Forelimb muscle (tissue), 1 donor: ENCODE results near the gene NEMP1. TPM values are rescaled to one million over a fixed set of nuclear protein-coding genes. Genes with fewer than 3 reads are reported as not detected.
"Not testable (repeated sequence)": the region's sequence is repeated elsewhere in the genome, so short reads cannot be mapped to it uniquely, and the experiment has no call there.

Experiments used
- DNase-seq: peaks from one replicate; pipeline ENCODE4 v3.0.0-alpha.2; 2013; ENCODE audit warnings: low read depth
- polyA plus RNA-seq: library from polyadenylated mRNA; unstranded; fragments of 120-200 nt; gene quantifications from one replicate; pipeline ENCODE4 v1.2.1, GENCODE V29; 2013; ENCODE audit not compliant: insufficient read length

NEMP1 gene, protein sequence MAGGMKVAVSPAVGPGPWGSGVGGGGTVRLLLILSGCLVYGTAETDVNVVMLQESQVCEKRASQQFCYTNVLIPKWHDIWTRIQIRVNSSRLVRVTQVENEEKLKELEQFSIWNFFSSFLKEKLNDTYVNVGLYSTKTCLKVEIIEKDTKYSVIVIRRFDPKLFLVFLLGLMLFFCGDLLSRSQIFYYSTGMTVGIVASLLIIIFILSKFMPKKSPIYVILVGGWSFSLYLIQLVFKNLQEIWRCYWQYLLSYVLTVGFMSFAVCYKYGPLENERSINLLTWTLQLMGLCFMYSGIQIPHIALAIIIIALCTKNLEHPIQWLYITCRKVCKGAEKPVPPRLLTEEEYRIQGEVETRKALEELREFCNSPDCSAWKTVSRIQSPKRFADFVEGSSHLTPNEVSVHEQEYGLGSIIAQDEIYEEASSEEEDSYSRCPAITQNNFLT
- polyA plus RNA-seq = 17.3 TPM

DNA sequence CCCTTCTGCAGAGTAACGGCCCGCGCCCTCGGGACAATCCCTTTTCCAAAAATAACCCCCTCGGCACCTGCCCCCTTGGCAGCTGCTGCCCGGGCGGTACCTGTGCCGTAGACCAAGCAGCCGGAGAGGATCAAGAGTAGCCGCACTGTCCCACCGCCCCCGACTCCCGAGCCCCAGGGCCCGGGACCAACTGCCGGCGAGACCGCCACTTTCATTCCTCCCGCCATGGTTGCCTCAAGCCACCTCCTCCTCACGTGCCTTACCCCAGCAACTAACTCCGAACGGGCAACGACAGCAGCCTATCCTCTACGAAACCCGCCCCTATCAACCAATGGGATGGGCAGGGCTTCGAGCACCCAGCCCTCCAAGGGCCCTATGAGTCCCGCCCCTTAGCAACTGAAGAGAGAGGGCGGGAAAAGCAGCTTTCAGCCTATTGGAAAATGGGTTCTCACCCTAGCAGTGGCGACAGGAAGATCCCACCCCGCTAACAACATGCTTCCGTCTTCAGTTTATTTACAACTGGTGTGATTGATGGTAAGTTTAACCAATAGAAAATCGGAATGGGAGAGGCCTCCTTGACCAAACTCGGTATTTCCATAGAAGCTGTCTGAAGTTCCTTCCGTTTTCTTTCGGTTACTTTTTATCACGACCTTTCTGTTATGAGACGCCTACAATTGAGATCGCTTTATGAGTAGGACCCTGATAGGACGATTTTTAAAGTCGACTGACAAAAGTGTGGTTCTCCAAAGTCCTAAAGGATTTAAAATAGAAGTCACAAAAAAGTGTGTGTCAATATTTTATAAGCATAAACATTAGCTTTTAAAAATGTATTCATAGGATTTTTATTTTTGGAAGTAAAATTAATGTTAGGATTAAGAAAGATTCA lies at the start of gene NEMP1:
NEMP1 (minus strand) TSS at position 273 of the 886 bp plus-strand sequence; CDS start at position 227, 46 bp downstream.
- DNase-seq = peak; percentile 100

DNA sequence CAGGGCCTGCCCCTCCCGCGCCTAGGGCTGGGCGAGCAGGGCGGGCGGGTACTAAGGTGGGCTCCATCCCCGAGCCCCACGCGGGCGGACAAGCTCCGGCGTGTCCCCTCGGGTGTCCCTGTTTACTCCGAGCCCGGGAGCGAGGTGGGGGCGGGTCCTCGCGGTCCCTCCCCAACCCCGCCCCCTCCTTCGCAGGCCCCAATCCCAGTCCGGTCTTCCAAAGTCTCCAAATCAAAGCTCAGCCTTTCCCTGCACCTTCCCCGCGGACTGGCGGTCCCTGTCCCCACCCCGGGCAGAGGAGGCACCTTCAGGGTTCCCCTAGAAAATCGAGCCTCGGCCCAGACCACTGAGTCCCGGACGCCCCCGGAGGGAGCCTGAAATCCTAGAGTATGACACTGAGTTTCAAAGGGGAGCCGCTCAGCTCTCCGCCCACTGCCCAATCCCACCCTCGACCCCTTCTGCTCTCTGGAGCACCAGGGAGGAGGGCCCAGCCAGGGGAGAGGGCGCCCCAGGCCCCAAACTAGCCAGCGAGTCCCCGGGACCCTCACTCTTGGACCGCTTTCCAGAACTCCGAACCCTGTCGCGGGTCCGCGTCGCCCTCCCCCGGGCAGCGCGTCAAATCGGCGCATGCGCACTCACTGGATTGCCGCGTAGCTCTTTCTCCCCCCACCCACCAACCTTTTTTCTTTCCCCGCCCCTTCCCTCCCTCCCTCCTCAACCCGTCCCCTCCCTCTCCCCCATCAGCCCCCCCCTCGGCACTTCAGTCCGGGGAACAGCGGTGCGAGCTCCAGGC lies 49.3 kb upstream of the NEMP1 start, which contains the start of gene LRP1:
LRP1 (plus strand) TSS at position 758 of the 793 bp plus-strand sequence. CDS start 482 bp downstream, outside the sequence.
- DNase-seq = no peak

DNA sequence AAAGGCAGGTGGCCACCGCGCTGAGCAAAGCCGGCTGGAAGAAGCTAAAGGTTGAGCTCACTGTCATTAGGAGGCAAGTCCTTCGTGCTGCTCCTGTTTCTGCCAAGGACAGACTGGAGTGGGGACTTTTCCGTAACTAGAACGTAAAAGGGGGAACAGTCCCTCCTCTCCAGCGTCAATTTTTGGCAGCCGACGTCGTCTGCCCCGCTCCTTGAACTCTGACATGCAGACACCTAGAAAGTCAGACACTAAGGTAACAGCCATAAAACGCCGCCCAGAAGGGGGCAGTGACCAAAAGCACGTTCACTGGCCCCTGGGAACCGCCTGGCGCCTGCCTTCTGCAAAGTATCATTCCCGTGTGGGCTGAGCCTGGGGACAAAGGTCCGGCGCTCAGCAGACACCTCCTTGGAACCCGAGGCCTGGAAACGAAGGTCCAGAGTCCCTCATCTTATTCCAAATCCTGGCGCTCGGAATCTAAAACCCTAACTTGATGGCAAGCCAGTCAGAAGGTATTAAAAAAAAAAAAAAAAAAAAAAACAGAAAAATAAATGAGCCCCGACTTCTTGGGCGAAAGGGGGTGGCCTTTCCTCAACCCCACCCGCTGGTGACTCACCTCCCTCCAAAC lies 48.6 kb upstream of the NEMP1 start:
- no peak for DNase-seq

DNA sequence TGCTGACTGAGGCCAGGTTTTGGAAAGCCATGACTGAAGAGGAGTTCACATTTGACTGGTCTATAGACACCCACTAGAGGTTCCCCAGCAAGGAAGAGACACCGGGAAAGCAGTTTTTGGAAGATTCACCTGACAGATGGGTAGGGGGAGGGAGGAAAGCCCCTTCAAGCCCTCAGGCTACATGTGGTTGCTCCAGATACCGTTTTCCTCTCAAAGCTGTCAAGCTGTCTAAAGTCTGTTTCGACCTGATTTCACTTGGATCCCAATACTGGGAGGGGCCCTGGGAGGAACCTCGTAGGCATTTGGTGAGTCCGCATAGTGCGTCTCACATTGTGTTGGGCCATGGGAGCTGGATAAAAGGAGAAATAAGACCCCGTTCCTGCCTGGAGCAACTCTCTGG lies 48.0 kb upstream of the NEMP1 start:
- no peak for DNase-seq

DNA sequence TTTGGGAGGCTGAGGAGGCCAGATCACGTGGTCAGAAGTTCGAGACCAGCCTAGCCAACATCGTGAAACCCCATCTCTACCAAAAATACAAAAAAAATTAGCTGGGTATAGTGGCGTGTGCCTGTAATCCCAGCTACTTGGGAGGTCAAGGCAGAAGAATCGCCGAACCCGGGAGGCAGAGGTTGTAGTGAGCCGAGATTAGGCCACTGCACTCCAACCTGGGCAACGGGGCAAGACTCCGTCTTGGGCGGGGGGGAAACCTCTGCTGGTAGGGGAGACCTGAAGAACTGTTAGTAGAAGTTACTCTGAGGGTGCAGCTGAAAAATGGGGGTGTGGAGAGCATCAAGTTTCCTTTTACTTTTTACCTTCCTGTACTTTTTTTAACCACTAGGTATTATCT lies 47.5 kb upstream of the NEMP1 start:
- DNase-seq = no peak

DNA sequence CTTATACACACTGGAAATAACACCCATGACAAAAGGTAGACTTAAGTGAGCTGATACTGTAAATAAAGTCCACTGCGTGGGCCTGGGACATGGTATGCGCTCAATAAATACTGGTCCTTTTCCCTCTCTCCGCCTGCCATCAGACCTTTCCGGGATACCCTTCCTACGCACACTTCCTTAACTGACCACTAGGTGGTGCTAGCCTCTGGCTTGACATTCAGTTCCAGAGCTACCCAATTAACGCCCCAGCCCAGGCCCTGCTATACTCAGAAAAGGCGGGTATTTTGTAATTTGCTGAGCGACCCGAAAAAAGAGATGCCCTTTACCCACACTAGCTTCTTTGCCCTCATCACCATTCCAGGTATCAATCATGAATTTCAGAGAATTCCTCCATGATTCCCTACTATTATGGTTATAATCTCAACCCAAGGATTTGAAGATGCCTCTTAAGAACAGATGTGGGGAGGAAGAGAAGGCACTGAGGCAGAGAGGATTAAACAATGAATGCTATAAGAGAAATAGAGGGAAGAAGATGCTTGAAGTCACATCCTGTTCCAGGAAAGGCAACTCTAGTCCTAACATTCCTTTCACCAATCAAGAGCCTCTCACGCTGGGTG lies 45.8 kb upstream of the NEMP1 start:
- peak; percentile 59 for DNase-seq

DNA sequence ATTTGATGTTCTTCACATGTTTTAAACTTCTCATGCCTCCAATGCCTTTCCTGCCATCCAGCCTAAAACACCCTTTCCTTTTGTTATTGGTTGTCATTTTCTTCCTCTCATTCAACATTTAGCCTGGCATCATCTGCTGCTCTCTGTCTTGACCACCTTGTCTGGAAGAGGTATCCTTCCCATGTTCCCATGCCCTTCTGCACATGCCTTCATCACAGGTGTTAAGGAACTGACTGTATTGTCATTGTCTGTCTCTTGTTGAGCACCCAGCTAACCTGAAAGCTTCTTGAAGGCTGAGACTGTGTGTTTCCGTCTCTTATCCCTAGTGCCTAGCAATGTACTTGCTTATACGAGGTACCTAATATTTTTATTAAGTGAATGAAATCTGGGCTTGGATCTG lies 45.2 kb upstream of the NEMP1 start:
- DNase-seq = no peak

DNA sequence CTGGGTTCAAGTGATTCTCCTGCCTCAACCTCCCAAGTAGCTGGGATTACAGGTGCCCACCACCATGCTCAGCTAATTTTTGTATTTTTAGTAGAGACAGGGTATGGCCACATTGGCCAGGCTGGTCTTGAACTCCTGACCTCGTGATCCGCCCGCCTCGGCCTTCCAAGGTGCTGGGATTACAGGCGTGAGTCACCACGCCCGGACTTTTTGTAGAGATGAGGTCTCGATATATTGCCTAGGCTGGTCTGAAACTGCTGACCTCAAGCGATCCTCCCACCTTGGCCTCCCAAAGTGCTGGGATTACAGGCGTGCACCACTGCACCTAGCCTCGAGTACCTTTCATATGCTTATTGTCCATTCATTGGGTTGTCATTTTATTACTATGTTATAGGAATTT lies 42.1 kb upstream of the NEMP1 start:
- DNase-seq = not testable (repeated sequence)

DNA sequence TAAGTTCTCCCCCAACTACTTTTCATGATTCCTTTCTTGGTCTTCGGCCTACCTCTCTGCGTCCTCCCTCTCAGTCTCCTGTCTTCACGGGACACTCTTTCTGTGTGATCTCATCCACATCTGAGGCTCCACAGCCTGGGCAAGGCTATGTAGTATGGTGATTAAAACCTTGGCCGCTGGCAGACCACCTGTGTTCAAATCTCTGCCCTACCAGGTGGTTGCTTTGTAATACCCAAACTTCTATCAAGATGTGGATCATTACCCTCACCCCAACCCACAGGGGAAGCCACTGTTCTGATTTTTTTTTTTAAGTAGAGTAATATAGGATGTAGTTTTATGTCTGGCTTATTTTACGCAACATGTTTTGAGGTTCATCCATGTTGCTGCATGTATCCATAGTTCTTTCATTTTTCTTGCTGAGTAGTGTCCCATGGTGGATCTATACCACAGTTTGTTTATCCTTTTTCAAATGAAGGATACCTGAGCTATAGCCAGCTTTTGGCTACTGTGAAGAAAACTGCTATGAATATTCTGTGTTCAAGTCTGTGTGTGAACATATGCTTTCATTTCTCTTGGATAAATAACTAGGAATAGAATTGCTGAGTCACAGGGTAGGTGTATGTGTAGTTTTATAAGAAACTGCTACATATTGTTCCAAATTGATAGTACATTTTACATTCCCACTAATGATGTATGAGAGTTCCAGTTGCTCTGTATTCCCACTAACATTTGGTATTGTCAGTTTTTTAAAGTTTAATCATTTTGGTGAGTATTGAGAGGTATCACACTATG lies 40.9 kb upstream of the NEMP1 start:
- no peak for DNase-seq

DNA sequence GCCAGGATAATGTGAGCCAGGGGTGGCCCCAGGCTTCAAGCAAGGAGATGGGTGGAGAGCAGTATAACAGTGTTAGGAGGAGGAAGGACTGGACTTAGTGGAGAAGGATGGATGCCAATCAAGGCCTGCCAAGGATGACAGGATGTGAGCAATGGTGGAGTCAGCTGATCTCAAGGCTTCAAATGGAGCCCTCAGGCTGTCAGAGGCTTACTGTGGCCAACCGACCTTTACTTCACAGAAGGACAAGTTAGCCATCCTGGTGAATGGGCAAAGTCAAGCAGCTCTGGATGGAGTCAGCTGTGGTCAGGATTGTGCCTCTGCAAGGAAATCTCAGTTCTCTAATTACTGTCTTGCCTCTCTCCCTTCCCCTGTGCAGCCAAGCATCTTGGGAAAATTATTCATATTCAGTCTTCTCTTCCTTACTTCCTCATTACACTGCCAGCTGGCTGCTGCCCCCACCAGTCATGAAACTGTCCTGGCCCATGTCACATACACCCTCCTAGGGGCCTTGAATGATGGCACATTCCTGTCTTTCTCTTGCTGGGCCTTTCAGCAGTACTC lies 40.2 kb upstream of the NEMP1 start:
- DNase-seq = no peak

DNA sequence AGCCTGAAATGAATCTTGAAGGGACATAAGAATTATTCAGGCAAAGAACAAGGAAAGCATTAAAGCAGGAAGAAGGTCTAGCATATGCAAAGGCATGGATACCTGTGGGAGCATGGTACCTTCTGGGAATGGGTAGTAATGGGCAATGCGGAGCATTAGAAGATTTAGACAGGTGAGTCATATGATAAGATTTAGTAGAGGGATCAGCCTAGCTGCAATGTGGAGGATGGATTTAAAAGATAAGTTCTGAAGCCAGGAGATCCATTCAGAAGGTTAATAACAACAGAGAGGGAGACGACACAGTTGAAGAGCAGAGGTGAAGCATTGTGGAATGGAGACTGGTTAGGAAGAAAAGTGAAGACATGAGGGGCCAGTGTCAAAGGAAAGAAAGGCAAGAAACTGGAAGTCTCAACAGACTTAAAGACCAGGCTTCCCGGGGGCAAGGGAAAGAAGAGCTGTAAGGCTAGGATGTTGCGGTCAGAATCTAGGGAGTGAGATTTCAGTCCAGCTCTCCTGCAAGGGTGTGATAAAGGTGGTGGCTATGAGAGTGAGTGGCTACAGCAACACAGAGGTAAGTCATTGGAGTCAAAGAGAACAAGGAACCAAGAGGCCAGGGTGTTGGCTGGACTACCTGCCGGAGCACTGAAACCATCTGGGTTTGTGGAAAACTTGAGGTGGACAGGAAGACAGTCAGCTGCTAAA lies 38.1 kb upstream of the NEMP1 start:
- DNase-seq = no peak

DNA sequence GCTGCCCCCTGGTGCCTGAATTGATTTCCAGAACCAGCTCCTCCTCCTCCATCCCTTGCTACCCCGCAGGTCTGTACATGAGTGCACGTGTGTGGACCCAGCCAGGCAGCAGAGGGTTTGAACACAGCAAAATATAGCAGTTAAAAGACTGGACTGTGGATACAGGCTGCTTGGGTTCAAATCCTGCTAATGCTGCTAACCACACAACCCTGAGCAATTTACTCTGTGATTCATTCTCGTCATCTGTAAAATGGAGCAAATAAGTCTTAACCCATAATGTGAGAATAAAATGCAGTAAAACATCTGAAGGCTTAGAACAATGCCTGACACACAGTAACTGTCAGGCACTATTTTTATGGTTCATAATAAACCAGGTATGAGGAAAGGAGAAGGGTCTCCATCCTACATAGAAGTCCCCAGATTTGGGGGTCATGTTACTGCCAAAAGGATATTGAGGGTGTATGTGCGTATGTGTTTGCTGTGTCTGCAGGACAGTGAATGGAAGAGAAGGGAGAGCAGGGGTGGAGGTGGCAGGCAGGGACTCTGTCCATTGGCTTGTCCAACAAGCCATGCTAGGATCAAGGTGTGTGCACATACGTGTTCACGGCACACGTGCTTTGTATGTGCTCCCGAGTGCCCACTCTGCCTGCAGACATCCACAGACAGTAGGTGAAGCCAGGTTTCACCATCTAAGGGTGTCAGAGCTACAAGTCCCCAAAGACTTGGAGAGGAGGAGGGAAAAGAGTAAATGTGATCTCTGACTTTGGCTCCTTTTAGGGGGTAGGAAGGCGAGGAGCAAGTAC lies 34.1 kb upstream of the NEMP1 start:
- no peak for DNase-seq

DNA sequence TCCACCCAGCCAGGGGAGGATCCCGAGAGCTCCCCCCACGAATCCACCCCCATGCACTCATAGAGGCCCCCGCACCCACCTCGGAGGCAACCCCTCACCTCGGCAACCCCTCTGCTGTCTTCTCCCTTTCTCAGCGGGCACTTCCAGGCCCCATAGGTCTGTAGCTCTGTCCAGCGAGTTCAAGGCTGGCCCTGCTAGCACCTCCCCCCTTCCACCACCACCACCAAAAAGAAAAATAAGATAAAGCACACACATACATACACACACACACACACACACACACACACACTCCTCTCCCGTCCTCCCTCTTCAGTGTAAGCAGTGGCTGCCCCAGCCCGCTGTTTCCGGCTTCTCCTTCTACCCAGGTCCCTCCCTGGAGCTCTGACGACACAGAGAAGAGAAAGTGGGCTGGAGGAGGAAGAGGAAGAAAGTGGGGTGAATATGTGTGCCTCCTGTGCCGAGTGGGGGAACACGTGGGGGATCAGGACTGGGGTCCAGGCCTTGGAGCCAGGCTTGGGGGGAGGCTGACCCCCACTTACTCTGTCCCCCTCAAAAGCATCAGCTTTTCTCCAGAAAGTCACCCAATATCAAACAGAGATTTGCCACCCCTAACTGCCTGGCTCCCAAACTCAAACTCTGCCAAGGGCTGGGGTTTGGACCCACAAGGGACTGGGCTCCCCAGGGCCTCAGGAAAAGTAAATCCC lies 32.6 kb upstream of the NEMP1 start, which contains the start of gene STAT6:
STAT6 (minus strand) TSS at position 332 of the 704 bp plus-strand sequence. CDS start 3,084 bp downstream, outside the sequence.
- no peak for DNase-seq

DNA sequence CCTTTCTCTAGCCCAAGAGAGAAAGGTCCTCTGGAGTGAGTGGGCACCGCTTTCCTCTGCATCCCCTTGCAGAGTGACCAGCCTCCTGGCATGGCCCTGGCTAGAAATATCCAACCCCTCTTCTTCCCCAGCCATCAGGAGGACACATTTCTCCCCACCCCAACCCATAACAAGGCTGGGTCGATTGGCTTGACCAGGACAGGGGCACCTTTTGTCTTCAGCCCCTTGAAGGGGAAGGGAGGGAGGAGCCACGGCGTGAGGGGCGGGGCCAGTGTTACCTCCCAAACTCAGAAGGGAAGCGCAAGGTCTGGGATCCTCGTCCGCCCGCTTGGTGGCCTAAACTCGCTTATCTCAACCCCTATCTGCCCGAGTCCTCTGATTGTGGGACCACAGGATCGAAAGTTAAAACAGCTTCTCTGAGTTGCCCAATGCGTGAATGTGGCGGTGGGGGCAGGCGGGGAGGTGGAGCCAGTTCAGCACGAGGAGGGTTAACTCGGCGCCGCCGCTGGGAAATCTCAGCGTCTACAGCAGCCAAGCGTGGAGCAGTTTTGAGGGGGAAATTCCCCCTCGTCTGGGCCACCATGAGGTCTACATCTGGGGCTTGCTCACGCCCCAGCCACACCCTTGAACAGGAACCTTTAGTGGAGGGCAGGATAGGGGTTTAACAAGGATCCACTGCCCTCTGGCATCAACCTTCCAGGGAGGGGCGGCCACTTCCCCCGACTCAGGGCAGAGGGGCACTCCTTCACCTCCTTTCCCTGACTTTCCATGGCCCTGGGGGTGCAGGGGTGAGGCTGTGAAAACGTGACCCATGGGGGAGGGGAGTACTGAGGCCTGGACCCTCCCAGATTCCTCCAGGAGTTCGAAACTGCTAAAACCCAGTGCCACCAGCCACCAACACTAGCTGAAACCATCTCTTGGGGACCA lies 31.8 kb upstream of the NEMP1 start:
- DNase-seq = no peak

DNA sequence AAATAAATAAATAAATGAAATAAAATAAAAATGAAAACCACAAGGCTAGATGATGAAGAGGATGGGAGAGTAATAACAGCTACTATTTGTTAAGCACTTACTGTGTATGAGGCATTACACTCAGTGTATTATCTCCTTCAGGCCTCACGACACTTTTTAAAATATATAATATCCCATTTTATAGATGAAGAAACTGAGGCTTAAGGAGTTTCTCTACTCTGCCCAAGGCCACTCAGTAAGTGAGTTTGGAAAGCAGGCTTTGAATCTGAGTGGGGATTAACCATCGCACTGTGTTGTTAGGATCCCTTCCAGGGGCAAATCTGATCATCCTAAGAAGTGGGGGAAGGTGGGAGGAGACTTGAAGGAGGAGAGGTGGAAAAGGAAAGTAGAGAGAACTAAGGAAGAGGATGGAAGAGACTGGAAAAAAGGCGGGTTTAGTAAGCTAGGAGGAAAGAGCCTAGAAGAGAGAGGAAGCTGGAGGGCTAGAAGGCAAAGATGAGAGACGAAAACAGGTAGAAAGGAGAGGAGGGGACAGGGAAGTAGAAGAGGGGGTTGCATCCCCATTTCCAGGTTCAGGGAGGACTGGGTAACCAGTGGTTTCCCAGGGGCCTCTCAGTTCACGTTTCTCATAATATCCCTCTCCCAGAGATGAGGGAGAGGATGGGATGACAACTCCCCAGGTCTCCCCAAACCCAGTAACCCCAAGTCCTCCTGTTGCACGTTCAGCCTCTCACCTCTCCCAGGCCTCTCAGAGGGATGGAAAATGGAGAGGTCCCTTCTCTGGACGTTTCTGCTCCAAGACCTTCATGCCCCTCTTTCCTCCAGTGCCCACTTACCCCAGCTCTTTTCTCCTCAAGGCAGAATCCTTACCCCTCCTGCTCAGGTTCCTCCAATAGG lies 30.9 kb upstream of the NEMP1 start:
- DNase-seq = no peak
